ENCODE measurements around the gene MSH3.
"Not testable (repeated sequence)": the region's sequence is repeated elsewhere in the genome, so short reads cannot be mapped to it uniquely, and the experiment has no call there.

The MSH3 gene

DNA sequence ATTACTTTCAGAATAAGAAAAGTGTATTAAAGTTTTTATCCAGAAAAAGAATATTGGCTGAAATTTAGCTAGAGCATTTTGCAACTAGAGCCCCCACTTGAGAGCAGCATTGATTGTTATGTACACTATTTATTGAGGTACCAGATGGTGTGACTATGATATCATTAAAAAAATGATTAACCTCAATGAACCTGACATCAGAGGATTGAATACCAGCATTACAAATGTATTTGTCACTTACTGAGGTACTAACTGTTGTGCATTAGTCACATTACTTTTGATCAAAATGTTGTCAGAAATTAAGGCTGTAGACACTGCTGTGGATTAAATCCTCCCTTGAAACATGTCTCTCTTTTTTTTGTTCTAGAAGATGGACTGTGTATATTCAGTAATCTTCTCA lies 128.2 kb downstream of the MSH3 start:
- TF ChIP-seq, protein P1, sequence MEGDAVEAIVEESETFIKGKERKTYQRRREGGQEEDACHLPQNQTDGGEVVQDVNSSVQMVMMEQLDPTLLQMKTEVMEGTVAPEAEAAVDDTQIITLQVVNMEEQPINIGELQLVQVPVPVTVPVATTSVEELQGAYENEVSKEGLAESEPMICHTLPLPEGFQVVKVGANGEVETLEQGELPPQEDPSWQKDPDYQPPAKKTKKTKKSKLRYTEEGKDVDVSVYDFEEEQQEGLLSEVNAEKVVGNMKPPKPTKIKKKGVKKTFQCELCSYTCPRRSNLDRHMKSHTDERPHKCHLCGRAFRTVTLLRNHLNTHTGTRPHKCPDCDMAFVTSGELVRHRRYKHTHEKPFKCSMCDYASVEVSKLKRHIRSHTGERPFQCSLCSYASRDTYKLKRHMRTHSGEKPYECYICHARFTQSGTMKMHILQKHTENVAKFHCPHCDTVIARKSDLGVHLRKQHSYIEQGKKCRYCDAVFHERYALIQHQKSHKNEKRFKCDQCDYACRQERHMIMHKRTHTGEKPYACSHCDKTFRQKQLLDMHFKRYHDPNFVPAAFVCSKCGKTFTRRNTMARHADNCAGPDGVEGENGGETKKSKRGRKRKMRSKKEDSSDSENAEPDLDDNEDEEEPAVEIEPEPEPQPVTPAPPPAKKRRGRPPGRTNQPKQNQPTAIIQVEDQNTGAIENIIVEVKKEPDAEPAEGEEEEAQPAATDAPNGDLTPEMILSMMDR (IDR thresholded peaks at IDR 0.05; ENCODE audit: low read depth, low read length), result no peak
- DNase-seq (ENCODE audit: extremely low read depth, low read depth), result no peak

DNA sequence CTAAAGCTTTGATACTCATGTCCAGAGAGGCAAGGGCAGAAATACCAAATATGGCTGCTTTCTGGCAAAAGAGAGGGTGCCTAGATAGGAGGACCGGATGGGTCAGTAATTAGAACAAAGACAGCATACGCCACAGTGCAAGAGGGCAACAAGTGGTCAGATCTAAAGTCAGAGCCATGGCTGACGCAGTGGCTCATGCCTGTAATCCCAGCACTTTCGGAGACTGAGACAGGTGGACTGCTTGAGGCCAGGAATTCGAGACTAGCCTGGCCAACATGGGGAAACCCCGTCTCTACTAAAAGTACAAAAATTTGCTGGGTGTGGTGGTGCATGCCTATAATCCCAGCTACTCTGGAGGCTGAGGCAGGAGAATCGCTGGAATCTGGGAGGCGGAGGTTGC lies 129.3 kb downstream of the MSH3 start:
- DNase-seq (ENCODE audit: extremely low read depth, low read depth), result not testable (repeated sequence)

DNA sequence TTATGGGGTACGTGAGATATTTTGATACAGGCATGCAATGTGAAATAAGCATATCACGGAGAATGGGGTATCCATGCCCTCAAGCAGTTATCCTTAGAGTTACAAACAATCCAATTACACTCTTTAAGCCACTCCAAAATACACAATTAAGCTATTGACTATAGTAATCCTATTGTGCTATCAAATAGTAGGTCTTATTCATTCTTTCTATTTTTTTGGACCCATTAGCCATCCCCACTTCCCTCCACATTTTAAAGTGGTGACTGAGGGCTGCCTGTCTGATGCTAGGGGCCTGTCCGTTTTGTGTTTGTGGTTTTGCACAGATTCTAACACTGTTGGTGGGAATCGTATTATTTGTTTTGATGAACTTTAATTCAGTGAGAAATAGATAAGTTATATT lies 130.0 kb downstream of the MSH3 start:
- no peak for DNase-seq (ENCODE audit: extremely low read depth, low read depth)
- TF ChIP-seq, protein P1 (IDR thresholded peaks at IDR 0.05; ENCODE audit: low read depth, low read length), result no peak

DNA sequence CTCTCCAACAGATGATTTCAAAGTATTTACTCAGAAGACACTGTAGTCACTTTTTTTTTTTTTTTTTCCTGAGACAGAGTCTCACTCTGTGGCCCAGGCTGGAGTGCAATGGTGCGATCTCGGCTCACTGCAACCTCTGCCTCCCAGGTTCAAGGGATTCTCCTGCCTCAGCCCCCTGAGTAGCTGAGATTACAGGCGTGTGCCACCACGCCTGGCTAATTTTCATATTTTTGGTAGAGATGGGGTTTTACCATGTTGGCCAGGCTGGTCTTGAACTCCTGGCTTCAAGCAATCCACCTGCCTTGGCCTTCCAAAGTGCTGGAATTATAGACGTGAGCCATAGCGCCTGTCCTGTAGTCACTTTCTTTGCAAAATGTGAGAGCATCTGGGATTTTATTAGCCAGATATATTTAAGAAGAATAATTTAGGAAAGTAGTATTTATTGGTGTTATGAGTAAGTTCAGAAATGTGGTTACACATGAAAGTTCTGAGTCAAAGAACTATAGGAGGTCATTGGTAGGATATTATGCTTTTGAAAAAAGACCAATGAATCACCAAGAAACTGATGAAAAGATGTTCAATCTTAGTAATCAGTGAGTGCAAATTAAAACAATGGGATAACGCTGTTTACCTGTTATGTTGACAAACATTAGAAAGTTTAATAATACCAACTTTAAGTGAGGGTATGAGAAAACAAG lies 135.0 kb downstream of the MSH3 start:
- not testable (repeated sequence) for DNase-seq (ENCODE audit: extremely low read depth, low read depth)

DNA sequence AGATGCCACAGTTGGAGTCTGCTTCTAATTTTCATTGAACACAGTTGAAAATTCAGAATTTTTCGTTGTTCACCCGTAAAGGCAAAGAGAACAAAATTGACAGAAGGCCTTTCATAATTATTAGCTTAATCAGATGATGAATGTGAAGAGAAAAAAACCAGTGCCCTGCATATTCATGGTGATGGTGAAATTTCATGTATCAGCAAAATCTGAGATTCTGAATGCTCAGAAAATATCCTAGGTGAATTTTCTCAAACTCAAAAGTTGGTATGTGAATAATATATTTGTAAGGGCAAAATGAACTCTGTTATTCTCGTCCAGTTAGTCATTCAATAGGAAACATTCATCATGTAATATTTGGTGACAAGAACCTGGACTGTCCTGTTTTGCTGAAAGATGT lies 136.2 kb downstream of the MSH3 start:
- no peak for DNase-seq (ENCODE audit: extremely low read depth, low read depth)
- TF ChIP-seq, protein P1 (IDR thresholded peaks at IDR 0.05; ENCODE audit: low read depth, low read length), result no peak

DNA sequence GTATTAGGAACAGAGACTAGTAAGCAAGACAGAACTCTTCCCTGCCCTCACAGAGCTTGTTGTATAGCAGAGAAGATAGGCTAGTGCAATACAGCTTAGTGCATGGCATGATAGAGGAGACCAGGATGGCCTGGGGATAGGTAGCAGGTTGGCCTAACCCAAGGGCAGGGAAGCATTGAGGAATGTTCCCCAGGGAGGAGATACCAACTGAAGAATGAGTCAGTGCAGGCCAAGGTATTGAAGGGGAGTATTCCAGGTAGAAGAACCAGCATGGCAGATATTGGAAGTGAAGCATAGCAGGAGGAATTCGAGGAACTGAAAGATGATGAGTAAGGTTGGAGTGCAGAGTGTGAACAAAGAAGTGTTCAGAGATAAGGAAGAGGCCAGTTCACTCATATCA lies 138.9 kb downstream of the MSH3 start:
- TF ChIP-seq, protein P1 (IDR thresholded peaks at IDR 0.05; ENCODE audit: low read depth, low read length), result no peak
- no peak for DNase-seq (ENCODE audit: extremely low read depth, low read depth)

DNA sequence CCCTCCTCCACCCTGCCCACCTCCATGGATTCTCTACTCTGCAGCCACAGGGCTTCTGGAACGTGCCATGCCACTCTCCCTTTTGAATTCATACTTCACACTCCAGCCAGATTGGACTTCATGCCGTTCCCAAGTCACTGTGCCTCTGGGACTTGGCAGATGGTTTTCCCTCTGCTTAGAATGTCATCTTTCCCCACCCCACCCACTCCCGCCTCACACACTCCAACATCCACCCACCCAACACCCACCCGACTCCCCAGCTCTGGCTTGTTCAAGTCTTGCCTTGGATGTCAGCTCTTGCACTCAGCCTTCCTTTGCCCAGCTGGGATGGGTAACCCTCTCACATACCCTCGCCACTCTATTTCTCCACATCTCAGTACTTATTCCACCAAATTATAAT lies 142.4 kb downstream of the MSH3 start:
- no peak for DNase-seq (ENCODE audit: extremely low read depth, low read depth)
- TF ChIP-seq, protein P1 (IDR thresholded peaks at IDR 0.05; ENCODE audit: low read depth, low read length), result no peak

DNA sequence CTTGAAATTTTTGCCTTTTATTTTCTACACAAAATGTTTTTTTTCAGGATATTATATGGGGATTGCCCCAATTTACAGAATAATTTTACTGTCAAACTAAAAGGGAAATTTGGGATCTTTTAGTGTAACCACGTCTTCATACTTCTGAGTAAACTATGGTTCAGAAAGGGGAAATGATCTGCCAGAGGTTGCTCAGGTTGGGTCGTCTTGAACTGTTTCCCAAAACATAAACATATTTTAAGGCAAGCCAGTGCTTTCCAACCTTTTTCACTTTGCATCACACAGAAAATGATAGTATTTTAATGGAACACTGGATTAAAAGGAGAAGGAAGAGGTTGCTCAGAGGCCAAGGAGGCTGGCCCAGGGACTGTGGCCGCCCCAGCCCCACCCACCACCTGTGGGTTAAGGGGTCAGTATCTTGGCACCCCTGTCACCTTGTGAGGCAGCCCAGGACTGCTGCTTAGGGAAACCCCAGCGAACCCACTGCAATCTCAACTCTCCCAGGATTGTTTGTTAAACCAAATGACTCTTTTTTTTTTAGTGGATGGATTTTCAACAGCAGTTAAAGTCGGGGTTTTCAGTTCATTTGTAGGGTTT lies 143.1 kb downstream of the MSH3 start:
- TF ChIP-seq, protein P1 (IDR thresholded peaks at IDR 0.05; ENCODE audit: low read depth, low read length), result no peak
- DNase-seq (ENCODE audit: extremely low read depth, low read depth), result no peak

All from AG09319 (cell line).